Hepatocyte (in vitro differentiated cells): Measurements from ENCODE around the gene SPATA31C2. TPM values are rescaled to one million over a fixed set of nuclear protein-coding genes. Genes with fewer than 3 reads are reported as not detected.
"Not testable (repeated sequence)": the region's sequence is repeated elsewhere in the genome, so short reads cannot be mapped to it uniquely, and the experiment has no call there.

Source experiments
- DNase-seq: peaks from one replicate; pipeline ENCODE4 v3.0.0-alpha.2; 2016; ENCODE audit warnings: low spot score
- H2AFZ ChIP-seq: fragments of 200-600 bp; sonication (generic); 2 replicates; pipeline ENCODE4 v1.6.0; 2016; ENCODE audit warnings: antibody characterized with exemption, mild to moderate bottlenecking
- H3K27ac ChIP-seq: fragments of 200-600 bp; sonication (generic); 2 replicates; pipeline ENCODE4 v1.5.1; 2016; ENCODE audit warnings: mild to moderate bottlenecking
- H3K27me3 ChIP-seq: fragments of 200-600 bp; sonication (generic); 2 replicates; pipeline ENCODE4 v1.6.1; 2016
- H3K36me3 ChIP-seq: fragments of 200-600 bp; sonication (generic); replicated peaks from 2 replicates; pipeline ENCODE4 v1.5.1; 2016; ENCODE audit warnings: low read depth; ENCODE audit not compliant: insufficient read depth
- H3K4me1 ChIP-seq: fragments of 200-600 bp; sonication (generic); 2 replicates; pipeline ENCODE4 v1.5.1; 2016; ENCODE audit warnings: mild to moderate bottlenecking, moderate library complexity; ENCODE audit not compliant: insufficient read depth
- H3K4me2 ChIP-seq: fragments of 200-600 bp; sonication (generic); 2 replicates; pipeline ENCODE4 v1.6.0; 2016
- H3K4me3 ChIP-seq: fragments of 200-600 bp; sonication (generic); 2 replicates; pipeline ENCODE4 v1.5.1; 2016; ENCODE audit warnings: mild to moderate bottlenecking
- H3K79me2 ChIP-seq: fragments of 200-600 bp; sonication (generic); 2 replicates; pipeline ENCODE4 v1.6.0; 2017; ENCODE audit warnings: mild to moderate bottlenecking
- H3K9me2 ChIP-seq: fragments of 200-600 bp; sonication (generic); replicated peaks from 2 replicates; pipeline ENCODE4 v1.6.0; 2017; ENCODE audit warnings: mild to moderate bottlenecking; ENCODE audit not compliant: insufficient read depth
- H3K9me3 ChIP-seq: fragments of 200-600 bp; sonication (generic); 2 replicates; pipeline ENCODE4 v1.5.1; 2016; ENCODE audit warnings: low read depth, mild to moderate bottlenecking
- H4K20me1 ChIP-seq: fragments of 200-600 bp; sonication (generic); 2 replicates; pipeline ENCODE4 v1.6.0; 2016; ENCODE audit warnings: mild to moderate bottlenecking; ENCODE audit not compliant: insufficient read depth, poor library complexity, severe bottlenecking
- CTCF ChIP-seq: fragments of 200-600 bp; sonication (generic); IDR thresholded peaks from 2 replicates; pipeline ENCODE4 v1.5.1; 2016; ENCODE audit warnings: antibody characterized with exemption, mild to moderate bottlenecking; ENCODE audit not compliant: poor library complexity
- WGBS: methylation state at CpG from one replicate; pipeline ENCODE4 v1.1.6; 2016; ENCODE audit warnings: low lambda C conversion rate; ENCODE audit errors: missing lambda C conversion rate; 5-methylcytosine and 5-hydroxymethylcytosine counted together
- polyA plus RNA-seq: library from polyadenylated mRNA; unstranded; fragments of >200 nt; fragmentation: Nextera tagmentation; extraction: Ambion mirVana; gene quantifications from 2 replicates; pipeline ENCODE4 v1.2.1, GENCODE V29; 2016
- total RNA-seq: library from RNA; depleted of rRNA; stranded (reverse); fragments of >200 nt; gene quantifications from 2 replicates; pipeline ENCODE4 v1.2.3, GENCODE V29; 2014

Gene SPATA31C2
- total and polyA plus RNA-seq, 2 experiments from 2014 or later, result not detected

- not testable (repeated sequence) for H3K27me3 ChIP-seq, H3K27ac ChIP-seq, H2AFZ ChIP-seq, H3K4me1 ChIP-seq, H4K20me1 ChIP-seq, H3K79me2 ChIP-seq, H3K9me3 ChIP-seq, H3K36me3 ChIP-seq, H3K4me2 ChIP-seq, DNase-seq, H3K9me2 ChIP-seq, H3K4me3 ChIP-seq
These were observed 14.9 kb downstream of the SPATA31C2 start for GRCh38 chr9:88123413-88123812.

- DNase-seq, H4K20me1 ChIP-seq, H3K4me1 ChIP-seq, H3K79me2 ChIP-seq, H3K4me3 ChIP-seq, H3K9me2 ChIP-seq, H3K27ac ChIP-seq, H2AFZ ChIP-seq, H3K9me3 ChIP-seq, H3K27me3 ChIP-seq, H3K36me3 ChIP-seq: not testable (repeated sequence)
- WGBS, result 51% methylated on average over 5 of the region's 5 CpGs
- peak overlapping the region; percentile 35 for H3K4me2 ChIP-seq
These were observed 20.2 kb downstream of the SPATA31C2 start for GRCh38 chr9:88118121-88118520.

GRCh38 chr9:88114968-88115612, 23.2 kb downstream of the SPATA31C2 start:
- H3K9me3 ChIP-seq, H3K79me2 ChIP-seq: not testable (repeated sequence)

GRCh38 chr9:88114283-88114967, 23.9 kb downstream of the SPATA31C2 start:
- H3K79me2 ChIP-seq, H3K36me3 ChIP-seq, H3K4me1 ChIP-seq, H3K27ac ChIP-seq, H3K27me3 ChIP-seq, H4K20me1 ChIP-seq, H2AFZ ChIP-seq, H3K9me2 ChIP-seq, H3K4me2 ChIP-seq, H3K4me3 ChIP-seq, DNase-seq, H3K9me3 ChIP-seq: not testable (repeated sequence)
- WGBS, result 92% methylated on average over 12 of the region's 17 CpGs

More at GRCh38 chr9:88114968-88115612, 23.2 kb downstream of the SPATA31C2 start:
- not testable (repeated sequence) for H3K4me2 ChIP-seq, H3K27me3 ChIP-seq, DNase-seq, H3K36me3 ChIP-seq, H4K20me1 ChIP-seq, H3K4me3 ChIP-seq, H3K4me1 ChIP-seq, H2AFZ ChIP-seq, H3K27ac ChIP-seq, H3K9me2 ChIP-seq
- WGBS, result 92% methylated on average over 11 of the region's 13 CpGs

- not testable (repeated sequence) for H3K27ac ChIP-seq, H2AFZ ChIP-seq, H3K4me2 ChIP-seq, H3K4me3 ChIP-seq, H3K4me1 ChIP-seq, H3K9me3 ChIP-seq, H4K20me1 ChIP-seq, H3K27me3 ChIP-seq, H3K36me3 ChIP-seq, H3K9me2 ChIP-seq, H3K79me2 ChIP-seq, DNase-seq
- WGBS, result 96% methylated on average over 38 of the region's 38 CpGs
These were observed 24.8 kb downstream of the SPATA31C2 start for GRCh38 chr9:88113156-88114130.

DNA sequence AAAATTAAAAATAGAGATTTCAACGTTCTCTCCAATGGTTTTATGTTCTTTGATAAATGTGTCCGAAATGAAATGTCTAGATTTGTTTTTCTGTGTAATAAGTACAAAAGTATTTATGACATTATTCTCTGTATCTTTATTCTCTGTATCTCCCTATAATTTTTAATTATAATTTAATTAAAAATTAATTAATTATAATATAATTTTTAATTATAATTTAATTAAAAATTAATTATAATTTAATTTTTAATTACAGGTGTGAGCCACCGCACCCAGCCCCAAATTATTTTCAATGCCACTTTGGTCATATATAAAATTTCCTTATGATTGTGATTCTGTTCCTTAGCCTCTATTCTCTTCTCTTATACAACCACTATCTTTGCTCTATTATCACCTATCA, 28.2 kb downstream of the SPATA31C2 start:
- TF ChIP-seq CTCF, result no peak
- Histone ChIP-seq H3K9me3 (no peaks in the 10 kb centered on the region), H3K9me2 (no peaks in the 10 kb centered on the region), H3K4me3 (no peak overlapping the region), H3K27me3 (no peaks in the 10 kb centered on the region), H3K79me2 (no peaks in the 10 kb centered on the region), H3K4me1 (no peaks in the 10 kb centered on the region), H2AFZ (no peak overlapping the region), H4K20me1 (no peaks in the 10 kb centered on the region), H3K4me2 (no peak overlapping the region), H3K36me3 (no peaks in the 10 kb centered on the region), H3K27ac (no peak overlapping the region)
- 97% methylated on average over 3 of the region's 3 CpGs for WGBS
- DNase-seq, result no peak
